HCT116 (cell line): ENCODE measurements around the gene STAM. TPM values are rescaled to one million over a fixed set of nuclear protein-coding genes. Genes with fewer than 3 reads are reported as not detected.

Source experiments
- ATAC-seq: fragments of 200-7000 bp; cut with Tn5 transposase; 2 replicates; pipeline ENCODE4 v1.9.1; 2020; ENCODE audit warnings: mild to moderate bottlenecking, moderate library complexity
- BruUV-seq: library from RNA; stranded (reverse); fragments of 400-500 nt; replicated peaks from 2 replicates; lab custom pipeline; 2021; lab: Mats Ljungman, UMichigan
- CTCF ChIA-PET: fragments of 300-600 bp; sonication (Branson Sonifier 250); formaldehyde crosslinking; loops from one replicate; lab custom pipeline; 2021; ENCODE audit warnings: antibody characterized with exemption; lab: Charles Lee
- POLR2A ChIA-PET: fragments of 300-600, 350-600 bp; sonication (Branson Sonifier 250); formaldehyde crosslinking; loops from one replicate; lab custom pipeline; 2021; ENCODE audit warnings: antibody characterized with exemption; lab: Charles Lee
- RAD21 ChIA-PET, 2 experiments: fragments of 300-600 bp; sonication (Branson Sonifier 250); formaldehyde crosslinking; loops; one replicate each; lab custom pipeline; 2023; ENCODE audit warnings: low total read pairs in 2 of 2; ENCODE audit not compliant: uncharacterized antibody in 2 of 2, unreplicated experiment in 2 of 2, low non-redundant PET in 1 of 2; lab: Charles Lee
- DNase-seq: peaks from one replicate; pipeline ENCODE4 v3.0.0-alpha.2; 2010; ENCODE audit warnings: low read depth, low spot score
- H2AFZ ChIP-seq: fragments of 200-600 bp; shearing (Covaris generic), sonication (generic); 2 replicates; pipeline ENCODE4 v1.6.1; 2017; ENCODE audit warnings: low read depth, mixed run types, mixed read lengths, antibody characterized with exemption, low read length; ENCODE audit not compliant: poor library complexity, severe bottlenecking
- H3K27ac ChIP-seq: 2 replicates; pipeline ENCODE4 v1.5.1; 2012; ENCODE audit warnings: low read depth, low read length
- H3K27me3 ChIP-seq: fragments of 200-600 bp; sonication (generic); 2 replicates; pipeline ENCODE4 v1.6.1; 2016; ENCODE audit warnings: mixed run types, low read length, mixed read lengths; ENCODE audit not compliant: insufficient read depth
- H3K36me3 ChIP-seq, 2 experiments: fragments of 200-500 bp in 1 of 2; fragments of 200-600 bp in 1 of 2; sonication (Bioruptor generic) in 1 of 2; sonication (generic) in 1 of 2; 2 replicates each; pipeline versions ENCODE4 v1.5.1 to v1.6.1; 2014 to 2016; ENCODE audit warnings: low read length in 2 of 2, inconsistent platforms in 1 of 2, mixed read lengths in 1 of 2, mixed run types in 1 of 2; ENCODE audit not compliant: insufficient read depth in 2 of 2, control insufficient read depth in 1 of 2
- H3K4me1 ChIP-seq, 2 experiments: fragments of 200-600 bp in 1 of 2; sonication (generic) in 1 of 2; 2 replicates each; pipeline versions ENCODE4 v1.5.1 to v1.6.1; 2012 to 2017; ENCODE audit warnings: low read length in 2 of 2, inconsistent platforms in 1 of 2, mild to moderate bottlenecking in 1 of 2, mixed read lengths in 1 of 2, mixed run types in 1 of 2, moderate library complexity in 1 of 2; ENCODE audit not compliant: insufficient read depth in 2 of 2, control insufficient read depth in 1 of 2
- H3K4me2 ChIP-seq: fragments of 200-600 bp; sonication (generic); 2 replicates; pipeline ENCODE4 v1.6.1; 2017; ENCODE audit warnings: mixed run types, low read length, mixed read lengths
- H3K4me3 ChIP-seq, 2 experiments: fragments of 200-600 bp in 1 of 2; sonication (generic) in 1 of 2; replicated peaks in 1 of 2; 2 replicates each; pipeline ENCODE4 v1.5.1; 2011 to 2016; ENCODE audit warnings: low read length in 2 of 2, control low read depth in 1 of 2, low read depth in 1 of 2, mild to moderate bottlenecking in 1 of 2, mixed read lengths in 1 of 2, mixed run types in 1 of 2
- H3K79me2 ChIP-seq: fragments of 200-600 bp; sonication (generic); 2 replicates; pipeline ENCODE4 v1.6.1; 2017; ENCODE audit warnings: mild to moderate bottlenecking, mixed run types, low read length, moderate library complexity, mixed read lengths; ENCODE audit not compliant: insufficient read depth
- H3K9ac ChIP-seq: fragments of 200-600 bp; sonication (generic); 2 replicates; pipeline ENCODE4 v1.6.1; 2016; ENCODE audit warnings: low read length, mixed read lengths
- H3K9me2 ChIP-seq: fragments of 200-600 bp; sonication (generic), shearing (Covaris generic); 2 replicates; pipeline ENCODE4 v1.6.1; 2017; ENCODE audit warnings: mixed run types, mild to moderate bottlenecking, moderate library complexity; ENCODE audit not compliant: insufficient read depth
- H3K9me3 ChIP-seq, 2 experiments: fragments of 200-500 bp in 1 of 2; fragments of 200-600 bp in 1 of 2; sonication (Bioruptor generic) in 1 of 2; sonication (generic) in 1 of 2; 2 replicates each; pipeline ENCODE4 v1.6.1; 2014 to 2017; ENCODE audit warnings: low read length in 2 of 2, mixed read lengths in 2 of 2, inconsistent platforms in 1 of 2, low read depth in 1 of 2, mild to moderate bottlenecking in 1 of 2, mixed run types in 1 of 2, moderate library complexity in 1 of 2; ENCODE audit not compliant: control insufficient read depth in 1 of 2, insufficient read depth in 1 of 2
- H4K20me1 ChIP-seq: fragments of 200-600 bp; sonication (generic), shearing (Covaris generic); 2 replicates; pipeline ENCODE4 v1.6.1; 2017; ENCODE audit warnings: mixed run types, mild to moderate bottlenecking, moderate library complexity; ENCODE audit not compliant: insufficient read depth
- ATF3 ChIP-seq: IDR thresholded peaks from 2 replicates; pipeline ENCODE4 v1.6.1; 2012
- CBX3 ChIP-seq: IDR thresholded peaks from 2 replicates; pipeline ENCODE4 v1.6.1; 2012; ENCODE audit warnings: low read depth
- CEBPB ChIP-seq: IDR thresholded peaks from 2 replicates; pipeline ENCODE4 v1.6.1; 2012; ENCODE audit warnings: low read depth
- ELF1 ChIP-seq: IDR thresholded peaks from 2 replicates; pipeline ENCODE4 v1.6.1; 2012; ENCODE audit warnings: low read depth, borderline replicate concordance
- EZH2 ChIP-seq: fragments of 200-600 bp; sonication (generic); IDR thresholded peaks from 2 replicates; pipeline ENCODE4 v1.6.1; 2017; ENCODE audit warnings: antibody characterized with exemption, mixed run types
- EZH2phosphoT487 ChIP-seq: fragments of 200-600 bp; IDR thresholded peaks from 2 replicates; pipeline ENCODE4 v1.6.1; 2018; ENCODE audit warnings: antibody characterized with exemption, borderline replicate concordance
- FOSL1 ChIP-seq: IDR thresholded peaks from 2 replicates; pipeline ENCODE4 v1.6.1; 2012; ENCODE audit warnings: low read depth
- JUND ChIP-seq: IDR thresholded peaks from 2 replicates; pipeline ENCODE4 v1.6.1; 2012
- MAX ChIP-seq: IDR thresholded peaks from 2 replicates; pipeline ENCODE4 v1.6.1; 2012
- POLR2A ChIP-seq: IDR thresholded peaks from 2 replicates; pipeline ENCODE4 v1.7.0; 2011; ENCODE audit warnings: borderline replicate concordance; ENCODE audit not compliant: insufficient read depth, insufficient read length; ENCODE audit errors: extremely low read depth
- POLR2AphosphoS5 ChIP-seq: IDR thresholded peaks from 2 replicates; pipeline ENCODE4 v1.6.1; 2011; ENCODE audit warnings: mild to moderate bottlenecking, low read depth, low read length, moderate library complexity
- RAD21 ChIP-seq: IDR thresholded peaks from 2 replicates; pipeline ENCODE4 v1.6.1; 2012; ENCODE audit warnings: low read depth, mild to moderate bottlenecking
- REST ChIP-seq: IDR thresholded peaks from 2 replicates; pipeline ENCODE4 v1.6.1; 2012; ENCODE audit warnings: low read depth
- SIN3A ChIP-seq: IDR thresholded peaks from 2 replicates; pipeline ENCODE4 v1.6.1; 2012; ENCODE audit warnings: low read depth
- SRF ChIP-seq: IDR thresholded peaks from 2 replicates; pipeline ENCODE4 v1.6.1; 2012; ENCODE audit warnings: low read depth
- YY1 ChIP-seq: IDR thresholded peaks from 2 replicates; pipeline ENCODE4 v1.6.1; 2011; ENCODE audit warnings: low read length, low read depth, moderate library complexity, mild to moderate bottlenecking; ENCODE audit not compliant: insufficient replicate concordance; ENCODE audit errors: extremely low read depth
- ZBTB33 ChIP-seq: IDR thresholded peaks from 2 replicates; pipeline ENCODE4 v1.6.1; 2011; ENCODE audit warnings: mild to moderate bottlenecking, low read length, moderate library complexity; ENCODE audit not compliant: insufficient replicate concordance; ENCODE audit errors: extremely low read depth
- ZFX ChIP-seq: fragments of 450-650 bp; IDR thresholded peaks from 2 replicates; pipeline ENCODE4 v1.6.1; 2017
- ZNF274 ChIP-seq: fragments of 200-500 bp; sonication (Bioruptor generic); IDR thresholded peaks from 2 replicates; pipeline ENCODE4 v1.6.1; 2014; ENCODE audit warnings: mild to moderate bottlenecking, low read depth, low read length, inconsistent platforms
- intact Hi-C: fragments of 100-400 bp; cut with micrococcal nuclease; formaldehyde crosslinking; loops from 2 replicates; pipeline ENCODE4 v1.10.0; 2022
- total RNA-seq: library from RNA; stranded (reverse); gene quantifications from one replicate; pipeline ENCODE4 v1.2.1, GENCODE V29; 2021; ENCODE audit not compliant: unreplicated experiment

The STAM gene
- total RNA-seq, 1 experiment from 2014 or later = 23.0 TPM

- no peak for TF ChIP-seq EZH2phosphoT487
- peak; percentile 92 for TF ChIP-seq FOSL1
- TF ChIP-seq EZH2 = no peak
- TF ChIP-seq SIN3A = peak; percentile 89
- peak; percentile 55; the same call in 1 of the 2 replicates for TF ChIP-seq SRF
Measured at GRCh38 chr10:17673471-17674061, 29.6 kb downstream of the STAM start (continued).

- no peaks in the 10 kb centered on the region for H3K36me3 ChIP-seq
- no peaks in the 10 kb centered on the region for H3K9me2 ChIP-seq
- H4K20me1 ChIP-seq = no peaks in the 10 kb centered on the region
- POLR2A ChIA-PET = interaction anchor here (1.3 kb wide), 1 partner anchor 30 kb away, joined by 4 read pairs; the partner anchor contains the start of gene STAM
- peaks cover 39 to 54% of the 10 kb centered on the region in 2 experiments for H3K4me1 ChIP-seq
- peaks cover 84% of the 10 kb centered on the region for H3K79me2 ChIP-seq
- no peak overlapping the region; the same call in 1 of the 2 replicates for H3K27ac ChIP-seq
- ATAC-seq (no peak), DNase-seq (no peak)
- H2AFZ ChIP-seq = no peak overlapping the region
- CTCF ChIA-PET = no interaction called here
- RAD21 ChIA-PET = no interaction called here
- H3K4me3 ChIP-seq = no peak overlapping the region
- TF ChIP-seq YY1 (no peak), RAD21 (no peak), FOSL1 (no peak), POLR2A (no peak), CEBPB (no peak), ZFX (no peak), EZH2 (no peak), MAX (no peak), ZBTB33 (no peak), SRF (no peak), ELF1 (no peak), ZNF274 (no peak), POLR2AphosphoS5 (no peak), REST (no peak), CBX3 (no peak), EZH2phosphoT487 (no peak), JUND (no peak), SIN3A (no peak), ATF3 (no peak)
- no peak overlapping the region for H3K9ac ChIP-seq
- no peaks in the 10 kb centered on the region for H3K27me3 ChIP-seq
- no TSS peak for BruUV-seq
- H3K9me3 ChIP-seq = no peaks in the 10 kb centered on the region
- peak overlapping the region; percentile 70 for H3K4me2 ChIP-seq
- intact Hi-C loops = no loop called here
Measured at GRCh38 chr10:17674566-17674965, 30.6 kb downstream of the STAM start.
